Measurements from ENCODE around the gene HMG20A. TPM values are rescaled to one million over a fixed set of nuclear protein-coding genes. Genes with fewer than 3 reads are reported as not detected.

The HMG20A gene
- total RNA-seq, 1 experiment from 2014 or later, result 60.2 TPM

- Histone ChIP-seq H3K9ac (ENCODE audit: extremely low read depth, insufficient read length, low read length) (no peak overlapping the region), H2BK15ac (ENCODE audit: low read depth, low read length) (no peak overlapping the region), H3K56ac (ENCODE audit: insufficient read length, low read depth, low read length) (no peak overlapping the region), H3T11ph (ENCODE audit: low read length) (no peak overlapping the region), H4K20me1 (ENCODE audit: control insufficient read depth, insufficient read depth, insufficient read length) (no peaks in the 10 kb centered on the region), H2AFZ (ENCODE audit: low read length) (no peak overlapping the region), H3K18ac (ENCODE audit: insufficient read length, low read depth, low read length) (no peak overlapping the region), H3K79me2 (ENCODE audit: insufficient read depth, low read length) (no peaks in the 10 kb centered on the region), H3K4ac (ENCODE audit: low read depth, low read length) (no peak overlapping the region), H4K5ac (ENCODE audit: insufficient read length, low read depth, low read length) (no peak overlapping the region), H3K14ac (ENCODE audit: insufficient read depth, low read length) (no peak overlapping the region), H4K91ac (ENCODE audit: insufficient read length, low read depth, low read length) (no peak overlapping the region), H3K23me2 (ENCODE audit: insufficient read length, low read depth, low read length, poor library complexity, severe bottlenecking) (no peaks in the 10 kb centered on the region), H2BK12ac (ENCODE audit: insufficient read length, low read depth, low read length) (no peak overlapping the region), H3K79me1 (ENCODE audit: insufficient read depth, low read depth, low read length, poor library complexity, severe bottlenecking) (no peaks in the 10 kb centered on the region), H2BK20ac (ENCODE audit: low read depth, low read length, poor library complexity, severe bottlenecking) (no peak overlapping the region), H3K9me3 (ENCODE audit: control insufficient read depth, low read depth, low read length) (no peaks in the 10 kb centered on the region), H3K4me2 (ENCODE audit: insufficient read depth, insufficient read length, low read length) (no peak overlapping the region), H2BK5ac (ENCODE audit: insufficient read length, low read length) (no peak overlapping the region), H3K4me1 (ENCODE audit: insufficient read depth, low read length) (peaks cover 20% of the 10 kb centered on the region; the same call in 1 of the 2 replicates), H3K27ac (ENCODE audit: insufficient read length, low read depth, low read length) (no peak overlapping the region), H3K23ac (ENCODE audit: insufficient read length, low read depth, low read length) (no peak overlapping the region), H2AK5ac (ENCODE audit: insufficient read length, low read length) (no peak overlapping the region), H2BK120ac (ENCODE audit: low read depth, low read length, poor library complexity, severe bottlenecking) (no peak overlapping the region), H4K8ac (replicated peaks; ENCODE audit: insufficient read length, low read depth, low read length) (no peak overlapping the region), H3K27me3 (ENCODE audit: insufficient read depth, low read length) (no peaks in the 10 kb centered on the region)
- H3K36me3 Mint-ChIP-seq (ENCODE audit: insufficient read depth in 1 of 3, low read depth in 3 of 3), result no peaks in the 10 kb centered on the region
- no peak for TF ChIP-seq CTCF (conservative IDR thresholded peaks at IDR 0.05)
- H3K4me1 Mint-ChIP-seq, result peaks cover 60 to 72% of the 10 kb centered on the region in 2 experiments
- H3K9me3 Mint-ChIP-seq, result no peaks in the 10 kb centered on the region
- WGBS (ENCODE audit: extremely low coverage, insufficient read length, low lambda C conversion rate), result no CpG with 5 or more reads among the region's 2 CpGs
- H3K27ac Mint-ChIP-seq, result 0 out of 7 replicates have a peak overlapping the region, but pooled peaks of 1 of the 3 experiments have one; percentile 8
- no peak overlapping the region for H3K4me3 Mint-ChIP-seq
- no peak for DNase-seq
- H3K27me3 Mint-ChIP-seq (ENCODE audit: low read depth), result no peaks in the 10 kb centered on the region; the same call in 1 of the 2 replicates
Observed at GRCh38 chr15:77500989-77501388, 80.3 kb downstream of the HMG20A start.

Data from H9 (cell line).